ENCODE measurements around the gene PDZRN3. TPM values are rescaled to one million over a fixed set of nuclear protein-coding genes. Genes with fewer than 3 reads are reported as not detected.

PDZRN3 gene
- total and polyA plus RNA-seq, 2 donors from 2014 or later = 9.5 to 13.2 TPM

DNA sequence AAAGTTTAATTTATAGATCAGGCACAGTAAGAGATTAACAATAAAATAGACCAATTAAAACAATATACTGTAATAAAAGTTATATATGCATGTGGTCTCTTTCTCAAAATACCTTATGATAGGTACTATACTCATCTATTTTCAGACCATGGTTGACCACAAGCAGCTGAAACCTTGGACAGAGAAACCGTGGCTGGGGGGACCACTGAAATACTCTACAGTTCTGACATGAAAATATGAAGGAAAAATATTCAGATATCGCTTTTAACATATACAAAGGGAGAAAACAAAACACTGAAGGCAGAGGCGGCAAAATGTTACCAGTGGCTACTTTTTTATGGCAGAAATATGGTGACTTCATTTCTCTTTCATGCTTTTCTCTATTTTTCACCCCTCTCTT is 114.0 kb downstream of the PDZRN3 start:
- no peak for FAIRE-seq
- Histone ChIP-seq H3K27ac (ENCODE audit: low read depth in 2 of 2, low read length in 2 of 2) (no peak overlapping the region), H3K4me3 (ENCODE audit: low read length in 3 of 3) (no peak overlapping the region), H3K4me1 (ENCODE audit: control insufficient read depth in 2 of 3, insufficient read depth in 2 of 3, low read depth in 1 of 3, low read length in 3 of 3) (peaks cover 0 to 32% (median 2%) of the 10 kb centered on the region in 3 donors), H3K9me3 (ENCODE audit: control insufficient read depth in 2 of 3, insufficient read depth in 1 of 3, low read length in 3 of 3) (no peaks in the 10 kb centered on the region), H3K36me3 (ENCODE audit: control insufficient read depth in 2 of 3, insufficient read depth in 3 of 3, low read length in 3 of 3) (no peaks in the 10 kb centered on the region), H3K27me3 (ENCODE audit: control insufficient read depth, insufficient read depth, low read length) (no peaks in the 10 kb centered on the region), H3K9ac (ENCODE audit: low read length in 3 of 3) (no peak overlapping the region)
- intact Hi-C loops (cut with DNase I) = no loop called here
- TF ChIP-seq, protein P1, sequence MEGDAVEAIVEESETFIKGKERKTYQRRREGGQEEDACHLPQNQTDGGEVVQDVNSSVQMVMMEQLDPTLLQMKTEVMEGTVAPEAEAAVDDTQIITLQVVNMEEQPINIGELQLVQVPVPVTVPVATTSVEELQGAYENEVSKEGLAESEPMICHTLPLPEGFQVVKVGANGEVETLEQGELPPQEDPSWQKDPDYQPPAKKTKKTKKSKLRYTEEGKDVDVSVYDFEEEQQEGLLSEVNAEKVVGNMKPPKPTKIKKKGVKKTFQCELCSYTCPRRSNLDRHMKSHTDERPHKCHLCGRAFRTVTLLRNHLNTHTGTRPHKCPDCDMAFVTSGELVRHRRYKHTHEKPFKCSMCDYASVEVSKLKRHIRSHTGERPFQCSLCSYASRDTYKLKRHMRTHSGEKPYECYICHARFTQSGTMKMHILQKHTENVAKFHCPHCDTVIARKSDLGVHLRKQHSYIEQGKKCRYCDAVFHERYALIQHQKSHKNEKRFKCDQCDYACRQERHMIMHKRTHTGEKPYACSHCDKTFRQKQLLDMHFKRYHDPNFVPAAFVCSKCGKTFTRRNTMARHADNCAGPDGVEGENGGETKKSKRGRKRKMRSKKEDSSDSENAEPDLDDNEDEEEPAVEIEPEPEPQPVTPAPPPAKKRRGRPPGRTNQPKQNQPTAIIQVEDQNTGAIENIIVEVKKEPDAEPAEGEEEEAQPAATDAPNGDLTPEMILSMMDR (IDR thresholded peaks at IDR 0.05; ENCODE audit: borderline replicate concordance, extremely low read depth, insufficient read depth) = no peak
- DNase-seq = no peak

DNA sequence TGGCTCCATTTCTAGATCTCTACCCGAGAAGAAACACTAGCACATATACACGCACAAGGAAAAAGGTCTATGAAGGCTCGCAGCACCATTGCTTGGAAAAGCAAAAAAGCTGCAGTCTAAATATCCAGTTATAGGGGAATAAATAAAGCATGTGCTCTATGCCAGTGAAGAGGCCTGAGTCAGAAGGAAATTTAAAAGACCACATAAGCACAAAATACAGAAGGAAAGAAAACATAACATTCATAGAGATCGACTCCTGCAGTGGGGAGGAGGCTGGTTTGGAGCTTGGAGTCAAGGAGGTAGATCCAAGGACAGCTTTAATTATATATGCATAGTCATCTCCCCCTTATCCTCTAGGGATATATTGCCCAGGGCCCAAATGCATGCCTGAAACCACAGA is 114.4 kb downstream of the PDZRN3 start:
- TF ChIP-seq, protein P1 (IDR thresholded peaks at IDR 0.05; ENCODE audit: borderline replicate concordance, extremely low read depth, insufficient read depth) = no peak
- no peak for DNase-seq
- no peak overlapping the region for H3K27ac ChIP-seq (ENCODE audit: low read depth in 2 of 2, low read length in 2 of 2)
- intact Hi-C loops (cut with DNase I) = no loop called here
- no peaks in the 10 kb centered on the region for H3K9me3 ChIP-seq (ENCODE audit: control insufficient read depth in 2 of 3, insufficient read depth in 1 of 3, low read length in 3 of 3)
- H3K4me3 ChIP-seq (ENCODE audit: low read length in 3 of 3) = no peak overlapping the region
- no peaks in the 10 kb centered on the region for H3K36me3 ChIP-seq (ENCODE audit: control insufficient read depth in 2 of 3, insufficient read depth in 3 of 3, low read length in 3 of 3)
- H3K27me3 ChIP-seq (ENCODE audit: control insufficient read depth, insufficient read depth, low read length) = no peaks in the 10 kb centered on the region
- peaks cover 0 to 32% (median 2%) of the 10 kb centered on the region in 3 donors for H3K4me1 ChIP-seq (ENCODE audit: control insufficient read depth in 2 of 3, insufficient read depth in 2 of 3, low read depth in 1 of 3, low read length in 3 of 3)
- no peak overlapping the region for H3K9ac ChIP-seq (ENCODE audit: low read length in 3 of 3)
- FAIRE-seq = no peak

DNA sequence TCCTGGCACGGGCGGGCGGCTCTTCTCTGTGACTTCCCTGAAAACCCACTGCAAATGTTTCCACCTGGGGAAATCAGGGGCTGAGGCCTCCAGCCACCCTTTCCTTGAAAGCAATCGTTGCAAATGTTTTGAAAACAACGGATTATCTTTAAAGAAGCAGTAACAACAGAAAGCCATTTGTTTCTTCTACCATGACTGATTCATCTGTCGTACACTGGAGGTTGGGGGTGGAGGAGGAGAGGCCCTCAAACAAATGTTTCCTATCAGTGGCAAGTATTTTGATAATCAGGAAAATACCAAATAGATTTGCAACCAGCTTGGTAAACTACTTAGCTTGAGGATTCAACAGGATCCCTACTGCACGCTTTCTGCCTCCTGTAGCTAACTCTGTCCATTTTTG is 114.9 kb downstream of the PDZRN3 start:
- H3K9me3 ChIP-seq (ENCODE audit: control insufficient read depth in 2 of 3, insufficient read depth in 1 of 3, low read length in 3 of 3) = no peaks in the 10 kb centered on the region
- no peak for DNase-seq
- H3K27ac ChIP-seq (ENCODE audit: low read depth in 2 of 2, low read length in 2 of 2) = no peak overlapping the region
- peaks cover 0 to 31% (median 2%) of the 10 kb centered on the region in 3 donors for H3K4me1 ChIP-seq (ENCODE audit: control insufficient read depth in 2 of 3, insufficient read depth in 2 of 3, low read depth in 1 of 3, low read length in 3 of 3)
- intact Hi-C loops (cut with DNase I) = loop anchor here (10.0 kb wide), 1 partner anchor 335 kb away; no protein-coding TSS in a partner anchor
- H3K27me3 ChIP-seq (ENCODE audit: control insufficient read depth, insufficient read depth, low read length) = no peaks in the 10 kb centered on the region
- TF ChIP-seq, protein P1 (IDR thresholded peaks at IDR 0.05; ENCODE audit: borderline replicate concordance, extremely low read depth, insufficient read depth) = no peak
- no peak for FAIRE-seq
- no peak overlapping the region for H3K9ac ChIP-seq (ENCODE audit: low read length in 3 of 3)
- no peaks in the 10 kb centered on the region for H3K36me3 ChIP-seq (ENCODE audit: control insufficient read depth in 2 of 3, insufficient read depth in 3 of 3, low read length in 3 of 3)
- no peak overlapping the region for H3K4me3 ChIP-seq (ENCODE audit: low read length in 3 of 3)

DNA sequence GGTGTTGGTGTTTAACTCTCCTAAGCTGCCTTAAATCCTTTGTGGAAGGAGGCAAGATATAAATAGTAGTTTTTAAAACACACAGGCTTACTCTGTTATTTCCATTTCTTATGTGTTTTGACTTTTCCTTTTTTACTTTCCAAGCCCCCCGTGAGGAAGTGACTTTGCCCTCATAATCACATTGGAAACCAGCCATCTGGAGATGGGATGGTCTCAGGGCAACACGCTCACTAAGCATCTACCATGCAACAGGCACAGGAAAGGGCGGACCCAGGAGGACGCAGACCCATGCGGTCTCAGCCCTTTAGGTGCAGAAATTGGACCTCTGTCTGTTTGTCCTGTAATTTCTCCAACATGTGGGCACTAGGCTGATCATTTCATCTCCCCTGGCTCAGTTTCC is 115.7 kb downstream of the PDZRN3 start:
- H3K36me3 ChIP-seq (ENCODE audit: control insufficient read depth in 2 of 3, insufficient read depth in 3 of 3, low read length in 3 of 3) = no peaks in the 10 kb centered on the region
- DNase-seq (no peak), FAIRE-seq (no peak)
- H3K27me3 ChIP-seq (ENCODE audit: control insufficient read depth, insufficient read depth, low read length) = no peaks in the 10 kb centered on the region
- H3K27ac ChIP-seq (ENCODE audit: low read depth in 2 of 2, low read length in 2 of 2) = no peak overlapping the region
- no peak overlapping the region for H3K9ac ChIP-seq (ENCODE audit: low read length in 3 of 3)
- TF ChIP-seq, protein P1 (IDR thresholded peaks at IDR 0.05; ENCODE audit: borderline replicate concordance, extremely low read depth, insufficient read depth) = no peak
- peaks cover 0 to 24% (median 2%) of the 10 kb centered on the region in 3 donors for H3K4me1 ChIP-seq (ENCODE audit: control insufficient read depth in 2 of 3, insufficient read depth in 2 of 3, low read depth in 1 of 3, low read length in 3 of 3)
- intact Hi-C loops (cut with DNase I) = loop anchor here (10.0 kb wide), 1 partner anchor 336 kb away; no protein-coding TSS in a partner anchor
- no peaks in the 10 kb centered on the region for H3K9me3 ChIP-seq (ENCODE audit: control insufficient read depth in 2 of 3, insufficient read depth in 1 of 3, low read length in 3 of 3)
- H3K4me3 ChIP-seq (ENCODE audit: low read length in 3 of 3) = no peak overlapping the region
